ENCODE data around the gene VEGFC.

VEGFC gene

GRCh38 chr4:176755001-176755400 lies 37.7 kb downstream of the VEGFC start:
- TF ChIP-seq CTCF (conservative IDR thresholded peaks at IDR 0.05; ENCODE audit: low read depth, low read length), result no peak
- no peak overlapping the region for H3K4me3 ChIP-seq (ENCODE audit: low read length)
- DNase-seq (ENCODE audit: low read depth), result no peak

GRCh38 chr4:176753049-176753448 lies 39.7 kb downstream of the VEGFC start:
- TF ChIP-seq CTCF (conservative IDR thresholded peaks at IDR 0.05; ENCODE audit: low read depth, low read length), result no peak
- no peak overlapping the region for H3K4me3 ChIP-seq (ENCODE audit: low read length)
- no peak for DNase-seq (ENCODE audit: low read depth)

GRCh38 chr4:176752191-176752749 lies 40.5 kb downstream of the VEGFC start:
- no peak for TF ChIP-seq CTCF (conservative IDR thresholded peaks at IDR 0.05; ENCODE audit: low read depth, low read length)
- DNase-seq (ENCODE audit: low read depth), result no peak
- H3K4me3 ChIP-seq (ENCODE audit: low read length), result no peak overlapping the region

GRCh38 chr4:176751061-176751460 lies 41.7 kb downstream of the VEGFC start:
- no peak for DNase-seq (ENCODE audit: low read depth)
- H3K4me3 ChIP-seq (ENCODE audit: low read length), result no peak overlapping the region
- TF ChIP-seq CTCF (conservative IDR thresholded peaks at IDR 0.05; ENCODE audit: low read depth, low read length), result no peak

GRCh38 chr4:176746846-176747245 lies 45.9 kb downstream of the VEGFC start:
- DNase-seq (ENCODE audit: low read depth), result no peak
- H3K4me3 ChIP-seq (ENCODE audit: low read length), result no peak overlapping the region
- TF ChIP-seq CTCF (conservative IDR thresholded peaks at IDR 0.05; ENCODE audit: low read depth, low read length), result no peak

GRCh38 chr4:176745902-176746301 lies 46.8 kb downstream of the VEGFC start:
- no peak for DNase-seq (ENCODE audit: low read depth)
- H3K4me3 ChIP-seq (ENCODE audit: low read length), result no peak overlapping the region
- no peak for TF ChIP-seq CTCF (conservative IDR thresholded peaks at IDR 0.05; ENCODE audit: low read depth, low read length)

GRCh38 chr4:176744091-176744490 lies 48.6 kb downstream of the VEGFC start:
- H3K4me3 ChIP-seq (ENCODE audit: low read length), result no peak overlapping the region
- no peak for TF ChIP-seq CTCF (conservative IDR thresholded peaks at IDR 0.05; ENCODE audit: low read depth, low read length)
- no peak for DNase-seq (ENCODE audit: low read depth)

Data from retinal pigment epithelial cell (primary cell).